HG02938 (cell line): Measurements from ENCODE around the gene APOBEC3A.
"Not testable (repeated sequence)": the region's sequence is repeated elsewhere in the genome, so short reads cannot be mapped to it uniquely, and the experiment has no call there.

Experiments
- ATAC-seq: cut with Tn5 transposase; IDR thresholded peaks from one replicate; pipeline ENCODE4 v1.9.1; 2021; ENCODE audit warnings: mild to moderate bottlenecking, moderate library complexity; ENCODE audit not compliant: unreplicated experiment

The APOBEC3A gene

DNA sequence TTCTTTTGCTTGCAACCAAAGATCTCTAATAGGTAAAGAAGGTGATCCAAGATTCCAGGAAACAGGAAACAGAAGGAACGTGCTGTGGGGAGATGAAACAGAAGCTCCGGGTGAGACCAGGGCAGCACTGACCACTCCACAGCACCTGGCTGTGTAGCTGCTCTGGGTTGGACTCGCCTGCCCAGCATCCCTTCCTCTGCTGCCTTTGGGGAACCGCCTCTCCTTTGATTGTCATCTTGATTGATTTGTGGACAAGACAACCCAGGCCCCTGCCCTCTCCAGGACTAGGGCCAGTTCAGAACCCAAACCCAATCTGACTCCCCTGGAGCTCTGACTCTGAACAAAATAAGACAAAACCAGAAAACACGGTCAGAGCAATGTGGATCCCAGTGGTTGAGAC lies 14.7 kb upstream of the APOBEC3A start:
- no peak for ATAC-seq

DNA sequence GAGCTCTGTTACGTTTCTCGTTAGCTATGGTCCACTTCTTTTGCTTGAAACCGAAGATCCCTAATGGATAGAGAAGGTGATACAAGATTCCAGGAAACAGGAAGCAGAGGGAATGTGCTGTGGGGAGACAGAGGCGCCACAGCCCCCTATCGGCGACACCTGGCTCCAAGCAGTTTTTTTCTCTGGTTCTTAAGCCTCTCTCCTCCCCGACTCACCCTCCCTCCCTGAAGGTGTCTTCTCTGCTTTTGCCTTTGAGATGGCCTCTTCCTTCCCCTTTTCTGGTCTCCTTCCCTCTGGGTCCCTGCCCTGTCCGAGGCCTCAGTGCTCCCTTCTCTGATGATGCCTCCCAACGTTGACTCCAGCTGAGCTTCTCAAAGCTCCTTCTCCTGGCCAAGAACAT lies 14.2 kb upstream of the APOBEC3A start:
- ATAC-seq, result no peak

DNA sequence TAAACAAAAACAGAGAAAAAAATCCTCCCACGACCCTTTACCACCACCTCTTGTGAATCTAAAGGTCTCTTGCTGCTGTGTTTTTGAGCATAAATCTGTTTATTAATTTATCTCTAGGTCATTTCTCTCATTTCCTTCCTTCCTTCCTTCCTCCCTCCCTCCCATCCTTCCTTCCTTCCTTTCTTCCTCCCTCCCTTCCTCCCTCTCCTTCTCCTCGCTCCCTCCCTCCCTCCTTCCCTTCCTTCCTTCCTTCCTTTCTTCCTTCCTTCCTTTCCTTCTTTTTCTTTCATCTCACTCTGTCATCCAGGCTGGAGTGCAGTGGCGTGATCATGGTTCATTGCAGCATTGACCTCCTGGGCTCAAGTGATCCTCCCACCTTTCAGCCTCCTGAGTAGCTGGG lies 13.5 kb upstream of the APOBEC3A start:
- ATAC-seq, result no peak

DNA sequence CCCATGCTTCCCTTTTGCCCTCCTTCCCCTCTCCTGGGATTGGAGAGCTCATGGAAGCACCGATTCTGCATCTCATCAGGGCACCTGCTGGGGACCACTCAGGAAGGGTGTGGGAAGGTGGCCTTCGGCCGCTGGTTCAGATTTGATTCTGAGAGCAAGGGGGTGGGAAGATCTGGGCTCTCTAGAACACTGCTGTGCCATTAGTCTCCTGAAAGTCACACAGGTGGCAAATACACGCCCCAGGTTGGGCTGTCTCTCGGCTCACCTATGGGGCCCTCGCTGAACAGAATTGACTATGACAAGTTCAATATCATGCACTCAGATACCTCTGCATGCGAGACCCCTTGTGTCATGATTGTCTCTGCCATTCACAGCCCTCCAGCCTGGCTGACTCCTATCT lies 12.8 kb upstream of the APOBEC3A start:
- ATAC-seq, result no peak

DNA sequence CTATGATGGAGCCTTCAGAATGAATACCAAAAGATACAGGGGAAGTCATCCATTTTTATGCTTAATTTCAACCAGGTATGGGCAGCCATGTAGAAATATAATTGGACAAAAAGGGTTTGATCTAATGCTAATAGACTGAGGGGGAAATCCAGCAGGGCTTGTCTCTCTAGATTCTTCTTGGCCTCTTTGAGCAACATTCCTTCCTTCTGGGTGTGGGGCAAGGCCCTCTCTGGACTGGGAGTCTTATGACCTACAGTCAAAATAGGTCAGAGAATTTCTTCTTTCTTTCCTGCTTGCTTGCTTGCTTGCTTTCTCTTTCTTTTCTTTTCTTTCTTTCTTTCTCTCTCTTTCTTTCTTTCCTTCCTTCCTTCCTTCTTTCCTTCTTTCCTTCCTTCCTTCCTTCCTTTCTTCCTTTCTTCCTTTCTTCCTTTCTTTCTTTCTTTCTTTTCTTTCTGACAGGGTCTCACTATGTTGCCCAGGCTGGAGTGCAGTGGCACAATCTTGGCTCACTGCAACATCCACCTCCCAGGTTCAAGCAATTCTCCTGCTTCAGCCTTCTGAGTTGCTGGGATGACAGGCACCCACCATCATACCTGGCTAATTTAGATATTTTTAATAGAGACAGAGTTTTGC lies 11.6 kb upstream of the APOBEC3A start:
- ATAC-seq, result not testable (repeated sequence)

DNA sequence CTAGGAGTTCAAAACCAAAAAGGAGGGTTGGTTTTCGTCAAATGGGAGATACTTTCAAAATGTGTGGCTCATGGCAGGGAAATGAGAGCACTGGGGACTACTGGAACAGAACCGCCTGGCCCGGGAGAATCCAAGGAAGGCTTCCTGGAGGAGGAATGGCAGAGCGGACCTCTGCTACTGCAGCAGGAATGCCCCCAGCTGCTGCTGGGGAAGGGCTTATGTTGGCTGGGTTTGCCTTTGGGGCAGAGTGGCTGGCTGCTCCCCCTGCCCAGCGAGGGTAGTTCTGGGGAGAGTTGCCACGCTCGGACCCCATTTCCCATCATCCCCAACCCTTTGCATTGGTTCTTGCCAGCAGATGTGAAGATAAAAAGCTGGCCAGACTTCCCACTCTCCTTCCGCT lies 10.6 kb upstream of the APOBEC3A start:
- no peak for ATAC-seq

DNA sequence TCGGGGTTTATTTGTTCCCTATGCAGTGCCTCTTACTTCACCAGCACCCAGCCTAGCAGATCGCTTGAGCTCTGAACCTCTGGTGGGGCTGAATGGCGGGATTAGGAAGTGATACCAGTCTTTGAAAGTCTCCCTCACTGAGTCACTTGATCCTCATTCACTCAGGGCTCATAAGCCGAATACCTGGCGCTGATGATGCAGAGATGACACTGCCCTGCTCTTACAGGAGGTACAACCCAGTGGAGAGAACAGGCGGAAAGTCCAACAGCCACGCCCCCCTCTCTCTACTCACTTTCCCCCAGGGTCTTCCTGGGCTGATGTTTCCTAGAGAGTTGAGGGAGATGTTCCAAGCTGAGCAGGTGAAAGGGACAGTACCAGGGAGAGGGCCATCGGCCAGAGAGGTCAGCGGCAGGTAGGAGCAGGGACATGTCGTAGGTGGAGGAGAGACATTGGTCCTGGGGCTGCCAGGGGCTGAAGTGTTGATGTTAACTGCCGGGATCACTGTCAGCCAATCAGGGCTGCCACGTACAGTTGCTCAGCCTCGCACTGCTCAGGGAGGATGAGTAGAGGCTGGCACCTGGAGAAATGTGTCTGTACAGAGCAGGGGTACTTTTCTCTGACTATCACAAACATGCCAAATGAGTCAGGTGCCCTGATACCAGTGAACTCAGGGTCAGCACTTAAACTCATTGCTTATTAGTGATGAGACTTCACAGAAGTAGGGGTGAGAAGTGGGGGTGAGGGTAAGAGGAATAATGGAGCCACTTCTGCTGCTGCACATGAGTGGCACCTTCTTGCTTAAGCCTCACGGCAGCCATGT lies 9.9 kb upstream of the APOBEC3A start:
- no peak for ATAC-seq

DNA sequence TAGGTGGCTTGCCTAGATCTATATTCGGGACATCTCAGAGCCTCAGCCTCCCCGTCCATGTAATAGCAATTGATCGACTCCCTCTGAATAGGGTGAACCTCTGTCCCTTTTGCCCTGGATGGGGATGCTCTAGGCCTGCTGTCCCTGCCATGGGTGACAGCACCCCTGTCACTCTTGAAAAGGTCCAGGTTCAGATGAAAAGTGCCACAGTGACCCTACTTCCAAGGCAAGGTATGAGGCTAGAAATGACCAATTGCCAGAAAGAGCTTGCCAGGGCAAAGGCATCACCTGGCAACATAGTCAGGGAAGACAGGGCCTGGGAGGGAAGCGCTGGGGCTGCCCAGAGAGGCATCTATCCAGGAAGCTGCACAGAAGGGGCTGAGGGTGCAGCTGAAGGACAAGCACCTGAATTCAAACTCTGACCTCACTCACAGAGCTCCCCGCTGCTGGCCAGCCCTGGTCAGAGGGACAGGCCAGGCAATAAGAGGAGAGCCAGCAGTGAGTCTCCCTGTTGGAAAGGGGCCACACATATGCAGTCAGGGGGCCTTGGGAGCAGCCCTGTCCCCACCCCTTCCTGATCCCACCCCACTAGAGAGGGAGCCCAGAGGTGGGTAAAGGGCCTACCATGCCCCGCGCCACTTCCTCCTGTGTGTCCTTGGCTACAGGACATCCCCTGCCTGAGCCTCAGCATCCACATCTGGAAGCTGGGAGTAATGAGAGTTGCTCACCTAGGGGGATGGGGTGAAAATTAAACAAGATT lies 9.0 kb upstream of the APOBEC3A start:
- no peak for ATAC-seq

DNA sequence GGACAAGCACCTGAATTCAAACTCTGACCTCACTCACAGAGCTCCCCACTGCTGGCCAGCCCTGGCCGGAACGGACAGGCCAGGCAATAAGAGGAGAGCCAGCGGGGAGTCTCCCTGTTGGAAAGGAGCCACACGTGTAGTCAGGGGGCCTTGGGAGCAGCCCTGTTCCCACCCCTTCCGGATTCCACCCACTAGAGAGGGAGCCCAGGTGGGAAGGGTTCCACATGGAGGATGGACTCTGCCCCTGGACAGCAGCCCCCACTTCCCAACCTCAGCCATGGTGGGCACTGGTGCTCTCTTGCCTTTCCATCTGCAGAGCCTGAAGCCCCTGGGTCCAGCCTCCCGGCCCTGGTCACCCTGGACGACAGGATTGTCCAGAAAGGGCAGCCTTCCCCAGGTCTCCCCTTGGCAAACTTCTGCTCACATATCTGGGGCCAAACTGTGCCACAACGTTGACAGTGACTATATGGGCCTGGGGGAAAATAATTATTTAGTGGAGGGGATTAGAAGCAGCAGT lies 7.5 kb upstream of the APOBEC3A start:
- no peak for ATAC-seq

DNA sequence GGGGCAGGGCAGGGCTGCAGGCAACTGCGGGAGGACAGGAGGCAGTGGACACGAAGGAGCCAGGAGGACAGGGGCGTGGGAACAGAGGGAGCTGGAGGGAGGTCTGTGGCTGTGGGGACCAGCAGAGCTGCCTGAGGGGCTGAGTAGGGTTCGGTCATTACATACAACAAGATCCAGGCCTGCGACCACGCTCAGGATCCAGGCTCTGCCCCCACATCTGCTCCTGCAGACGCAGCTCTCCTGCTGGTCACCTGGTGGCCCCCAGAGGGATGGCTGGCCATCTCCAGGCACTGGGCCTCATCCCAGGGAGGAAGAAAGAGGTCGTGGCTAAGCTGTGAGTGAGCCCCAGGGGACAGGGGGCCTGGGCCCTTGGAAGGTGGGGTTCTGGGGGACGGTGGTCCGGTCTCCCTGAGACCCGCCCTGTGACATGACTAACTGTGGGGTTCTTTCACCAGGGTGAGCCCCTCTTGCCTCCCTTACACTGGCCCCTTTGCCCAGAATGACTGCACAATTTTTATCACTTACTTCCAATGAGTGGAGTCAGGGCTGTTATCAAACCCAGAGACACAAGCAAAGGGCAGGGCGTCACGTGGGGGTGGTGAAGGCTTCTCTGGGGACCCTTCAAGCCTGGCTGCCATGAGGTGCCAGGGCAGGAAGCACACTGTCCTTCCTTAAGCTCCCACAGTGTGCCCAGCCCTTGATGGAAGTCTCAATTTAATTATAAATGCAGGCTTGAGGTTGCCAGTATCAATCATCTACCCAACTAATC lies 6.7 kb upstream of the APOBEC3A start:
- no peak for ATAC-seq

DNA sequence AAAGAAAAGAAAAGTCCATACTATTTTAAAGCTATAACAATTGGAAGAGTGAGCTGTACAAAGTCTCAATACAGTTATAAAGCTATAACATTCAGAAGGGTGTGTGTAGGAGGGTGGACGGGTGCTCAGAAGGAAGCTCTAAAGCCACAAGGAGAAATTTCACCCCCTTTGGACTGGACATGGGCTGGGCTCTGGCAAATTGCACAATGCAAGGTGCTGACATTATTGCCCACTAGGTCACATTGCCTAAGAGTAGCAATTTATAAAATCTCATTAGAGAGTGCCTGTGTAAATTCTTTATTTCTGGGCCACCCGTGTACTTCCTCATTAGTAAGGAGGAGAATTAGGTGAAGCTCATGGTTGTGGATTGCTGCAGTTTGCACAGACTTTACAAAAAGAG lies 5.7 kb upstream of the APOBEC3A start:
- no peak for ATAC-seq

DNA sequence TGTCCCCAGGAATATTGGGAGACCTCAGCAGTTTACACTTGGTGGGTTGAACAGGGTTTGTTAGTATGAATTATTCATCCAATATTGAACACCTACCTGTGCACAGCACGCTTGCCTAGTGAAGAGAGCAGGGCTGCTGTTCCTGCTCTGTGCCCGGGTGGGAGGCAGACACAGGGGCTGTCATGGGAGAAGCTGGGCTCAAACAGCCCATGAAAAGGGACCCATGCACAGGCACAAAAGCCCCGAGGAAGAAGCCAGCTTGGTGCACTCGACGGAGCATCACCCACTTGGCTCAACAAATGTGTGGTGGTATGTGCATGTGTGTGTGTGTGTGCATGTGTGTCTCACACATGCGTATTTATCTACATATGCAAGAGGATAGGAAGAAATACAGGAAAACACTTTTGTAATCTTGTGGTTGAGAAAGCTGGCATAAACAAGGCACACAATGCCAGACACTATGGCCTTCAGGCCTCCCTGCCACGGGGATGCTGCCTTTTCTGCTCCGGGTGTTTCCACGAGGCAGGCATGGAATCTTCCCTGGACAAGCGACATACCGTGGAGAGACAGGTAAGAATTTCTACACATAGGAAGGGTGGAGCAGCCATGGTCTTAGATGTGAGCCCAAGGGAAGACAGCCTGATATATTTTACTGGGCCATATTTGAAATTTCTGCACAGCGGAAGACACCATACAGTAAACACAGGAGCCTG lies 5.0 kb upstream of the APOBEC3A start:
- ATAC-seq, result no peak

DNA sequence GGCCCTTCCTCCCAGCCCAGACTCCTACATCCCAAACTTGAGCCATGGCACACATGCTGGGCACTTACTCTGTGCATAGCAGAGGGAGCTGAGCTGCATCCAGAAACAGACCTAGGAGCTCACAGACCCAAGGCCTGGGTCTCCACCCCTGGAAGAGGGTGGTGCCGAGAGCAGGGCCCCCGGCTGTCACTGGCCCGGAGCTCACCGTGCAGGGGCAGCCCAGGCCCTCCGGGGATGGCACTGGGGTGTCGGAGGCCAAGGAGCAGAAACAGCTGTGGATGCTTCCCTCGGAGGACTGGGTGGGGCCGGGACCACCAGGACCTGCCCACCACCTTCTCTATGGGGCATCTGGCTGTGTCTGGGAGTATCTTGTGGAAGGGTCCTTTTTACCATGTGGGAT lies 4.3 kb upstream of the APOBEC3A start:
- ATAC-seq, result no peak

DNA sequence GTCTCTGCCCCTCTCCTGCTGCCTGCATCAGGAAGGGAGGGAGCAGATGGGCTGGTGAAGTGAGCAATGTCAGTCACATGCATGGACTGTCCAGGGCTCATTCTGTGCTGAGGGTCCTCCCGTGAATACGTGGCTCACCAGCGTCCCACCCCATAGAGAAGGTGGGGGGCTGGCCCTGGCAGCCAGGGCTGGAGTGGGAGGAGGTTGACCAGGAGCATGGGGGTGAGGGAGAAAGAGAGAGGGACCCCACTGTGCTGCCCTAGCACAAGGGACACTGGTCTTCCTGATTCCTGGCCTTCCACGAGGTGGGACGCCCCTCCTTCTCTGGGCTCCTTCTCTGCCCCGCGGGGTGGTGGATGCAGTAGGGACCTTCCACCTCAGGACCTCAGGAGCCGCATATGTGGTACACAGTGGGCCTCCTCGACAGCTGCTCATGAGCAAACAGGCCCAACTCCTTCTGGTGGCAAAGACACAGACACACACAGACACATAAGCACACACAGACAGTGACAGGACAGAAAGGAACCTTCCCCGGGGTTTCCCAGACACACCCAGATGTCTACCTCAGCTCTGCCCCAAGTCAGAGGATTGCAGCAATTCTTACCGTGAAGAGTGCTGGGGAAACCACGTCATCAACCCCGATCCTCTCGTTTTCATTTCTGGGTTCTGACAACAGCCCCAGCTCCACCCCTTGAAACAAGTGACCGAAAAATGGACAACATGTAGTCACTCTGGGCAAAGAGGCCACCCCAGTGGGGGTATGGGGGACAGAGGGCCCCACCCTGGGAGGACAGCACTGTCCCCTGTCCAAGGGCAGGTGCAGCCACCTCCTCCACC lies 3.6 kb upstream of the APOBEC3A start:
- ATAC-seq, result no peak

DNA sequence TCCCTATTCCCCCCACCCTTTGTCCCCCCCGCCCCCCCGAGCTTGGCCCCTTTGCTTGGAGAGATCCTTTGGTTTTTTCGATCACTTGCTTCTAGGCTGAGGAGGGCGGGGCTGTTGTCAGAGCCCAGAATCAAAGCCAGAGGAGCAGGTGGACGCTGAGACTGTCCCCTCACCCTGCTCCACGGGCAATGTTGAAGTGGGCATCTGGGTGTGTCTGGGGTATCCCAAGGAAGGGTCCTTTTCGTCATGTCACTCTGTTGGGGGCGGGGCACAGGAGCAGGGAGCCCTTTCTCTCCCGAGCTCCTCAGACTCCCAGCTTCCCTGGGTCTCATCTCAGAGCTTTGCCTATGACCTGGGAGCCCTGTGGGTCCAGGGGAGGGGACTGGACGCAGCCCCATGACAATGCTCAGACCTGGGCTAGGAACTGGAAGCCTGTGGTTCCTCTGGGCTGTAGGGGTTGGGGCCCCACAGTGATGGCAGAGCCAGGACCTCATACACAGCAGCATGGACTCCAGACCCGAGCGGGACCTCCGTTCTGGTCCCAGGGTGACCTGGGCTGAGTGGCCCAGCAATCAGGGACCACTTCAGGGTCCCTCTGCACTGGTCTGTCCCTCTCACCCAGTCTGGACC lies 2.9 kb upstream of the APOBEC3A start:
- ATAC-seq, result no peak

DNA sequence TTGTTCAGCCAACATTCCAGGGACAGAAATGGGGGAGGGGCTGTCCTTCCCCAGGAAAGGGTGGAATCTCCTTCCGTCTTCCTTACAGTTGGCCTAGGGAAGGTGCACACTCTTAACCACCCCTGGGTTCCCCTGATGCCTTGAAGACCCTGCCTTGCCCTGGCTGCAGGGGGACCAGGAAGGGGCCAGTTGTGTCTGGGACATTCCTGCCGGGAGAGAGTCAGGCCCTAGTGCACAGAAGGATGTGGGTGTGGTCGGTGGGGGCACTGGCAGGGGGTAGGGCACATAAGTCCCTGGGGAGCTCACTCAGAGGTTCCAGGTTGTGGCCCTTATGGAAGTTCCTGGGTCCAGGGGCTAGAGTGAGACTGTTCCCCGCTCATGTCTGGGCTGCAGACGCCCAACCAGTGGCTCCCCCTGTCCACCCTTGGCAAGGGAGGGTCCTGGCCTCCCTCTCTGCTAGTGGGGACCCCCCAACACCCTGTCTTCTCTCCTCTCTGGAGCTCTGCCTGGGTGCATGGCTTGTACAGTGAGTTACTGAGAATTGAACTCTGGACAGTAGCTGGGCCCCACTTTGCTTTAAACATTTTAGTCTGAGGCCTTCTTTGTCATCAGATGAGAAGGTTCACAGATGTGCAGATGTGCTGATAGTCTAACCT lies 2.0 kb upstream of the APOBEC3A start:
- ATAC-seq, result no peak

DNA sequence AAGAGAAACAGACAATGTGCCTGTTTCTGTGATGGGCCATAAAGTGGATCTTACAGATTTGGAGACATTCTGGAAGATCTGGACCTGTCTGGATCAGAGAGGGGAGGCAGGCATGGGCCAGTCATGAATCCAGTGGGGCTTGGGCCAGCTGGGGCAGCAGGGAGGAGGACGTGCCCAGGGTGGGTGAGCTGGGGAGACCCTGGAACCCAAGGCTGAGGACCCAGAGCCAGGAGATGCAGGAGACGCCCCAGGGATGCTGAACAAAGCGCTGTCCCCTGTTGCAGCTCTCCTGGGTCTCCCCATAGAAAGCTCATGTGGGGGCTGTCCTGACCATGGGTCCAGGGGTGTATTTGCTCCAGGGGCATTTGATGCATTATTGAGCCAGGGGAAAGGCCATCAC lies 1.5 kb upstream of the APOBEC3A start:
- no peak for ATAC-seq

DNA sequence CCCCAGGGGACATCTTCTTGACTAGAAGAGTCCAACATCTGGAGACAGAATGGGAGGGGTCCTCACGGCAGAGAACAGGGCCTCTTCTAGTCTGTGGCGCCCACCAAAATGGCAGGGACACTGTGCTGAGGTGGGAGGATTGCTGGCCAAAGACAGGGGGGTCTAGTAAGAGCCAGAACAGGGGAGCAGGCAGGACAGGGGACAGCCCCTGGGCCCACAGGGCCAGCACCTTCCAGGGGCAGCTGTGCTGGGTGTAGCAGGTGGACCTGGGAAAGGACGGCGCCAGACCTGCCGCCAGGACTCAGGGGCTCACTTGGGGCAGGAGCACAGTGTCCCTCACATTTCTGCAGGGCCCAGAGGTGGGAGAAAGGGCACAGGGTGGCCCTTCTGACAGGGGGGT lies 858 bp upstream of the APOBEC3A start:
- no peak for ATAC-seq
